Measurements from ENCODE around the gene COPE. TPM values are rescaled to one million over a fixed set of nuclear protein-coding genes. Genes with fewer than 3 reads are reported as not detected.

Gene COPE
- polyA plus RNA-seq, 1 donor from 2014 or later = 397 TPM

DNA sequence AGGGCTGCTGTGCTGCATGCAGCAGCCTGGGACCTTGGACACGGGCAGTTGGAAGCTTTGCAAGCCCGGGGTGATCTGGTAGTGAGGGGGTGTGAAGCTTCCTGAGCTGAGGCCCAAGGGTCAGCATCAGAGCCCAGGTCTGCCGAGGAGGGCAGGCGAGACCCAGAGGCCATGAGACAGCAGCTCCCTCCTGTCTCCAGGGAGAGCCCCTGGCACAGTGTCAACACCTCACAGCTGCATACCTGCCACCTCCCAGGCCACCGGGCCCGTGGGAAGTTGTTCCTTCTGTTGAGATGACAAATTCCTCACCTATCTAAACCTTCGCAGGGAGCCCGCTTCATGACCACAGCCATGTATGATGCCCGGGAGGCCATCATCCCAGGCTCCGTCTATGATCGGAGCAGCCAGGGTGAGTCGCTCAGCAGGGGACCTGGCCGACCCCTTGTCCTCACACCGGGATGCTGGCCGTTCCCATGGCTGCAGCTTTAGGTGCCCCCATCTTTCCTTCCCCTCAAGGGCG, 55.3 kb downstream of the COPE start:
- Histone ChIP-seq H4K20me1 (ENCODE audit: insufficient read depth) (no peaks in the 10 kb centered on the region), H3K27ac (ENCODE audit: low read length) (no peak overlapping the region), H3K27me3 (ENCODE audit: insufficient read depth, low read depth, low read length) (no peaks in the 10 kb centered on the region), H3K4me3 (ENCODE audit: low read length) (no peak overlapping the region), H2AFZ (ENCODE audit: low read depth, low read length) (no peak overlapping the region), H3K79me2 (replicated peaks; ENCODE audit: insufficient read depth, low read length) (no peaks in the 10 kb centered on the region), H3K9ac (ENCODE audit: low read length) (no peak overlapping the region), H3F3A (ENCODE audit: insufficient read depth, low read length, poor library complexity, severe bottlenecking) (no peaks in the 10 kb centered on the region), H3K4me2 (ENCODE audit: low read length) (no peak overlapping the region), H3K36me3 (ENCODE audit: insufficient read depth, low read length) (no peaks in the 10 kb centered on the region), H3K9me2 (ENCODE audit: insufficient read depth, low read length) (no peaks in the 10 kb centered on the region), H3K9me3 (ENCODE audit: low read length) (no peaks in the 10 kb centered on the region)
- TF ChIP-seq EP300 (conservative IDR thresholded peaks at IDR 0.05; ENCODE audit: poor library complexity, severe bottlenecking) (no peak), TAF1 (IDR thresholded peaks at IDR 0.05; ENCODE audit: low read depth) (no peak), RAD21 (conservative IDR thresholded peaks at IDR 0.05) (no peak)

DNA sequence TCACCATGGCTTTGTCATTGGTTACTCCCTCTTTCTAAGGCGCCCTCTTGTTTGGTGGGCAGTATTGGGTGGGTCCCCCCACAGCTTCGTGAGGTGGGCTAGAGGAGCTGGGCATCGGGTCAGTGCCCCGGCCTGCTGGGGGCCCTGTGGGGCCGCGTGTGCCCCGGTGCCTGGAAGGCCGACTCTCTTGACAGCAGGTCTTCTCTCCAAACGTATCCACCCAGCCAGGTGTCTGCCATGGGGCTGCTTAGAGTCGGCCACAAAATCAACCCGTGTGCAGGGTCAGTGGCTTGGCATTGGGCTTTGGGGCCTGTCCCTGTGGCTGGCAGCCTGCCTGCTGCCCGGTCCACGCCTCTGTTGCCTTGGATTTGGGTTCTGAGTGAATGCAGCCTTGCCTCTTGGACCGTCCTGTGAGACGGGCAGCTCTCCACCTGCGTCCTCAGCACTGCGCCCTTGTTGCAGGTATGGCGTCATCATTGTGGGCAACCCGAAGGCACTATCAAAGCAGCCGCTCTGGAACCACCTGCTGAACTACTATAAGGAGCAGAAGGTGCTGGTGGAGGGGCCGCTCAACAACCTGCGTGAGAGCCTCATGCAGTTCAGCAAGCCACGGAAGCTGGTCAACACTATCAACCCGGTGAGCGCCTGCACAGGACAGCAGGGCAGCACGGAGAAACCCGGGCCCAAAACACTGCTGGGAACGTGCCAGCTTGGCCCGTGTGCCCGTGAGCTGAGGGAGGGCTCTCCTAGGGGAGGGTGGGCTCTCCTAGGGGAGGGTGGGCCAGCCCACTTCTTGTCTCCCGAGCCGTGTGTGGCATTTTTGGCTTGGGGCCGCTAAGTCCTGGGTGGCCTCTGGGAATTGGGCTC, 56.0 kb downstream of the COPE start:
- H3K79me2 ChIP-seq (replicated peaks; ENCODE audit: insufficient read depth, low read length) = no peaks in the 10 kb centered on the region
- no peaks in the 10 kb centered on the region for H4K20me1 ChIP-seq (ENCODE audit: insufficient read depth)
- H3K9me2 ChIP-seq (ENCODE audit: insufficient read depth, low read length) = no peaks in the 10 kb centered on the region
- H3F3A ChIP-seq (ENCODE audit: insufficient read depth, low read length, poor library complexity, severe bottlenecking) = no peaks in the 10 kb centered on the region
- no peaks in the 10 kb centered on the region for H3K36me3 ChIP-seq (ENCODE audit: insufficient read depth, low read length)
- H3K4me2 ChIP-seq (ENCODE audit: low read length) = no peak overlapping the region
- H3K9me3 ChIP-seq (ENCODE audit: low read length) = no peaks in the 10 kb centered on the region
- H3K9ac ChIP-seq (ENCODE audit: low read length) = no peak overlapping the region
- H3K4me3 ChIP-seq (ENCODE audit: low read length) = no peak overlapping the region
- TF ChIP-seq TAF1 (IDR thresholded peaks at IDR 0.05; ENCODE audit: low read depth) (no peak), MXI1 (conservative IDR thresholded peaks at IDR 0.05; ENCODE audit: poor library complexity, severe bottlenecking) (no peak), RAD21 (conservative IDR thresholded peaks at IDR 0.05) (no peak), CTCF (IDR thresholded peaks at IDR 0.05; ENCODE audit: poor library complexity, severe bottlenecking) (no peak), EP300 (conservative IDR thresholded peaks at IDR 0.05; ENCODE audit: poor library complexity, severe bottlenecking) (no peak), POLR2AphosphoS5 (IDR thresholded peaks at IDR 0.05) (no peak), SMC3 (conservative IDR thresholded peaks at IDR 0.05; ENCODE audit: poor library complexity) (no peak), EZH2 (IDR thresholded peaks at IDR 0.05; ENCODE audit: borderline replicate concordance, insufficient read depth, low read length, poor library complexity, severe bottlenecking) (no peak)
- TF ChIP-seq, protein P1, sequence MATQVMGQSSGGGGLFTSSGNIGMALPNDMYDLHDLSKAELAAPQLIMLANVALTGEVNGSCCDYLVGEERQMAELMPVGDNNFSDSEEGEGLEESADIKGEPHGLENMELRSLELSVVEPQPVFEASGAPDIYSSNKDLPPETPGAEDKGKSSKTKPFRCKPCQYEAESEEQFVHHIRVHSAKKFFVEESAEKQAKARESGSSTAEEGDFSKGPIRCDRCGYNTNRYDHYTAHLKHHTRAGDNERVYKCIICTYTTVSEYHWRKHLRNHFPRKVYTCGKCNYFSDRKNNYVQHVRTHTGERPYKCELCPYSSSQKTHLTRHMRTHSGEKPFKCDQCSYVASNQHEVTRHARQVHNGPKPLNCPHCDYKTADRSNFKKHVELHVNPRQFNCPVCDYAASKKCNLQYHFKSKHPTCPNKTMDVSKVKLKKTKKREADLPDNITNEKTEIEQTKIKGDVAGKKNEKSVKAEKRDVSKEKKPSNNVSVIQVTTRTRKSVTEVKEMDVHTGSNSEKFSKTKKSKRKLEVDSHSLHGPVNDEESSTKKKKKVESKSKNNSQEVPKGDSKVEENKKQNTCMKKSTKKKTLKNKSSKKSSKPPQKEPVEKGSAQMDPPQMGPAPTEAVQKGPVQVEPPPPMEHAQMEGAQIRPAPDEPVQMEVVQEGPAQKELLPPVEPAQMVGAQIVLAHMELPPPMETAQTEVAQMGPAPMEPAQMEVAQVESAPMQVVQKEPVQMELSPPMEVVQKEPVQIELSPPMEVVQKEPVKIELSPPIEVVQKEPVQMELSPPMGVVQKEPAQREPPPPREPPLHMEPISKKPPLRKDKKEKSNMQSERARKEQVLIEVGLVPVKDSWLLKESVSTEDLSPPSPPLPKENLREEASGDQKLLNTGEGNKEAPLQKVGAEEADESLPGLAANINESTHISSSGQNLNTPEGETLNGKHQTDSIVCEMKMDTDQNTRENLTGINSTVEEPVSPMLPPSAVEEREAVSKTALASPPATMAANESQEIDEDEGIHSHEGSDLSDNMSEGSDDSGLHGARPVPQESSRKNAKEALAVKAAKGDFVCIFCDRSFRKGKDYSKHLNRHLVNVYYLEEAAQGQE (IDR thresholded peaks at IDR 0.05; ENCODE audit: borderline replicate concordance) = no peak
- H2AFZ ChIP-seq (ENCODE audit: low read depth, low read length) = no peak overlapping the region
- no peaks in the 10 kb centered on the region for H3K27me3 ChIP-seq (ENCODE audit: insufficient read depth, low read depth, low read length)
- H3K27ac ChIP-seq (ENCODE audit: low read length) = no peak overlapping the region
